Colon (tissue), 2 donors: ENCODE results near the gene KRT78.
"Not testable (repeated sequence)": the region's sequence is repeated elsewhere in the genome, so short reads cannot be mapped to it uniquely, and the experiment has no call there.

Experiments
- FAIRE-seq: peaks from 2 replicates; lab custom pipeline; 2012; peaks lifted over from hg19 to GRCh38; lab: Jason Lieb, UNC
- donor health status: control.
- donor health status: control.

KRT78 gene

GRCh38 chr12:52871291-52872039 is 22.7 kb upstream of the KRT78 start:
- no peak for FAIRE-seq

- no peak for FAIRE-seq
Observed at GRCh38 chr12:52870361-52871290, 21.8 kb upstream of the KRT78 start.

- no peak for FAIRE-seq
Observed at GRCh38 chr12:52867642-52868041, 18.8 kb upstream of the KRT78 start.

GRCh38 chr12:52867152-52867551 is 18.4 kb upstream of the KRT78 start:
- no peak for FAIRE-seq

- FAIRE-seq = no peak
Observed at GRCh38 chr12:52865090-52865944, 16.5 kb upstream of the KRT78 start.

GRCh38 chr12:52862023-52862422 is 13.2 kb upstream of the KRT78 start:
- FAIRE-seq = no peak

- no peak for FAIRE-seq
Observed at GRCh38 chr12:52861511-52861910, 12.7 kb upstream of the KRT78 start.

- no peak for FAIRE-seq
Observed at GRCh38 chr12:52860102-52860823, 11.5 kb upstream of the KRT78 start.

GRCh38 chr12:52857500-52857899 is 8.7 kb upstream of the KRT78 start:
- FAIRE-seq = no peak

- FAIRE-seq = no peak
Observed at GRCh38 chr12:52856787-52857186, 8.0 kb upstream of the KRT78 start.

- FAIRE-seq = not testable (repeated sequence)
Observed at GRCh38 chr12:52856077-52856476, 7.3 kb upstream of the KRT78 start.

GRCh38 chr12:52851787-52852186 is 3.0 kb upstream of the KRT78 start:
- no peak for FAIRE-seq

- FAIRE-seq = no peak
Observed at GRCh38 chr12:52850681-52851080, 1.9 kb upstream of the KRT78 start.

- no peak for FAIRE-seq
Observed at GRCh38 chr12:52849511-52849910, 717 bp upstream of the KRT78 start.

GRCh38 chr12:52847335-52848102 is 1.3 kb downstream of the KRT78 start:
- no peak for FAIRE-seq

GRCh38 chr12:52846356-52846970 is 2.3 kb downstream of the KRT78 start:
- no peak for FAIRE-seq

GRCh38 chr12:52845946-52846345 is 2.8 kb downstream of the KRT78 start:
- FAIRE-seq = no peak

- FAIRE-seq = no peak
Observed at GRCh38 chr12:52844386-52844785, 4.4 kb downstream of the KRT78 start.

- FAIRE-seq = no peak
Observed at GRCh38 chr12:52839436-52840105, 9.2 kb downstream of the KRT78 start.
